Fibroblast of lung (primary cell): ENCODE measurements around the gene TRIM15. TPM values are rescaled to one million over a fixed set of nuclear protein-coding genes. Genes with fewer than 3 reads are reported as not detected.

ENCODE experiments used
- DNase-seq, 2 donors: peaks; one replicate each; pipeline versions ENCODE4 v3.0.0 to v3.0.0-alpha.2; 2010; ENCODE audit warnings: low read depth in 2 of 2
- H2AFZ ChIP-seq: 2 replicates; pipeline ENCODE4 v1.5.1; 2012; ENCODE audit warnings: low read length, control low read depth, inconsistent platforms
- H3K27ac ChIP-seq: 2 replicates; pipeline ENCODE4 v1.5.1; 2011; ENCODE audit warnings: low read length, control low read depth; ENCODE audit not compliant: insufficient read depth
- H3K27me3 ChIP-seq: 2 replicates; pipeline ENCODE4 v1.5.1; 2011; ENCODE audit warnings: mild to moderate bottlenecking, low read length; ENCODE audit not compliant: control insufficient read depth, insufficient read depth
- H3K36me3 ChIP-seq: 2 replicates; pipeline ENCODE4 v1.5.1; 2011; ENCODE audit warnings: low read length; ENCODE audit not compliant: control insufficient read depth, insufficient read depth
- H3K4me1 ChIP-seq: 2 replicates; pipeline ENCODE4 v1.5.1; 2011; ENCODE audit warnings: low read length; ENCODE audit not compliant: control insufficient read depth, insufficient read depth; ENCODE audit errors: extremely low read depth
- H3K4me2 ChIP-seq: 2 replicates; pipeline ENCODE4 v1.5.1; 2011; ENCODE audit warnings: low read length, control low read depth; ENCODE audit not compliant: insufficient read depth; ENCODE audit errors: extremely low read depth
- H3K4me3 ChIP-seq, 4 experiments: fragments of 200-600 bp in 1 of 4; sonication (generic) in 1 of 4; replicated peaks in 1 of 4; 2 replicates each; pipeline ENCODE4 v1.5.1; 2011 to 2016; ENCODE audit warnings: low read length in 4 of 4, low read depth in 3 of 4, mild to moderate bottlenecking in 3 of 4, control low read depth in 2 of 4, inconsistent platforms in 1 of 4, mixed read lengths in 1 of 4; ENCODE audit not compliant: insufficient read depth in 1 of 4; ENCODE audit errors: control extremely low read depth in 1 of 4
- H3K79me2 ChIP-seq: 2 replicates; pipeline ENCODE4 v1.5.1; 2012; ENCODE audit warnings: mild to moderate bottlenecking, low read length, inconsistent platforms; ENCODE audit not compliant: control insufficient read depth, insufficient read depth
- H3K9ac ChIP-seq: 2 replicates; pipeline ENCODE4 v1.5.1; 2011; ENCODE audit warnings: mild to moderate bottlenecking, low read length, control low read depth; ENCODE audit not compliant: insufficient read depth
- H3K9me3 ChIP-seq: 2 replicates; pipeline ENCODE4 v1.5.1; 2012; ENCODE audit warnings: low read depth, low read length; ENCODE audit not compliant: control insufficient read depth, insufficient read depth
- H4K20me1 ChIP-seq: 2 replicates; pipeline ENCODE4 v1.5.1; 2011; ENCODE audit warnings: low read length; ENCODE audit not compliant: control insufficient read depth, insufficient read depth; ENCODE audit errors: extremely low read depth
- CTCF ChIP-seq, 2 donors: IDR thresholded peaks in 1 of 2; conservative IDR thresholded peaks in 1 of 2; 1 replicate in 1 of 2; 2 replicates in 1 of 2; pipeline ENCODE4 v1.5.1; 2011 to 2012; ENCODE audit warnings: low read length in 2 of 2, control low read depth in 1 of 2, inconsistent platforms in 1 of 2, low read depth in 1 of 2, mild to moderate bottlenecking in 1 of 2
- EZH2 ChIP-seq: IDR thresholded peaks from 2 replicates; pipeline ENCODE4 v1.5.1; 2012; ENCODE audit warnings: low read length, control low read depth, mild to moderate bottlenecking; ENCODE audit errors: missing control alignments
- polyA plus RNA-seq, 2 donors: library from polyadenylated mRNA; depleted of rRNA in 1 of 2; stranded (reverse) in 1 of 2; unstranded in 1 of 2; fragments of >200 nt; gene quantifications; 2 replicates each; pipeline ENCODE4 v1.2.1, GENCODE V29; 2011 to 2012; ENCODE audit warnings: missing spikeins in 1 of 2
- total RNA-seq: library from RNA; depleted of rRNA; stranded (reverse); fragments of >200 nt; gene quantifications from 2 replicates; pipeline ENCODE4 v1.2.1, GENCODE V29; 2014

The TRIM15 gene
- total and polyA plus RNA-seq, 2 donors (not counting 1 experiment from before 2014, with no cell fraction given): not detected

GRCh38 chr6:30121446-30122366 is 41.6 kb upstream of the TRIM15 start:
- Histone ChIP-seq H3K9me3 (no peaks in the 10 kb centered on the region), H3K79me2 (no peaks in the 10 kb centered on the region), H3K36me3 (no peaks in the 10 kb centered on the region), H3K4me2 (no peak overlapping the region), H3K4me1 (no peaks in the 10 kb centered on the region), H3K9ac (no peak overlapping the region), H3K27ac (no peak overlapping the region), H3K4me3 (no peak overlapping the region), H3K27me3 (peaks cover 3% of the 10 kb centered on the region), H4K20me1 (no peaks in the 10 kb centered on the region), H2AFZ (no peak overlapping the region)
- no peak for DNase-seq
- TF ChIP-seq CTCF (conservative IDR thresholded peaks at IDR 0.05 in 1 of 2, IDR thresholded peaks at IDR 0.05 in 1 of 2; ENCODE audit: low read depth in 1 of 2, low read length in 2 of 2) (no peak), EZH2 (no peak)

GRCh38 chr6:30122515-30122914 is 40.8 kb upstream of the TRIM15 start:
- H3K4me3 ChIP-seq: no peak overlapping the region
- no peaks in the 10 kb centered on the region for H3K79me2 ChIP-seq
- H3K27ac ChIP-seq: no peak overlapping the region
- no peak overlapping the region for H2AFZ ChIP-seq
- H4K20me1 ChIP-seq: no peaks in the 10 kb centered on the region
- H3K27me3 ChIP-seq: peaks cover 8% of the 10 kb centered on the region
- no peaks in the 10 kb centered on the region for H3K36me3 ChIP-seq
- no peak for TF ChIP-seq CTCF (conservative IDR thresholded peaks at IDR 0.05 in 1 of 2, IDR thresholded peaks at IDR 0.05 in 1 of 2; ENCODE audit: low read depth in 1 of 2, low read length in 2 of 2)
- no peak for TF ChIP-seq EZH2
- no peak for DNase-seq
- H3K4me2 ChIP-seq: no peak overlapping the region
- no peak overlapping the region for H3K9ac ChIP-seq
- H3K4me1 ChIP-seq: no peaks in the 10 kb centered on the region
- no peaks in the 10 kb centered on the region for H3K9me3 ChIP-seq

GRCh38 chr6:30127238-30128093 is 35.9 kb upstream of the TRIM15 start:
- H2AFZ ChIP-seq: no peak overlapping the region
- no peak overlapping the region for H3K4me2 ChIP-seq

More at GRCh38 chr6:30127238-30128093, 35.9 kb upstream of the TRIM15 start:
- no peaks in the 10 kb centered on the region for H4K20me1 ChIP-seq
- H3K79me2 ChIP-seq: no peaks in the 10 kb centered on the region
- no peaks in the 10 kb centered on the region for H3K9me3 ChIP-seq
- no peak overlapping the region for H3K27ac ChIP-seq
- no peaks in the 10 kb centered on the region for H3K4me1 ChIP-seq
- TF ChIP-seq CTCF (conservative IDR thresholded peaks at IDR 0.05 in 1 of 2, IDR thresholded peaks at IDR 0.05 in 1 of 2; ENCODE audit: low read depth in 1 of 2, low read length in 2 of 2) (no peak), EZH2 (no peak)
- H3K9ac ChIP-seq: no peak overlapping the region
- DNase-seq: no peak
- no peak overlapping the region for H3K4me3 ChIP-seq
- H3K36me3 ChIP-seq: no peaks in the 10 kb centered on the region
- peaks cover 33% of the 10 kb centered on the region for H3K27me3 ChIP-seq
